DMS 273 (cell line): ENCODE measurements around the gene PTRHD1.

ENCODE experiments used
- DNase-seq: peaks from one replicate; lab custom pipeline; 2025; ENCODE audit not compliant: unreplicated experiment; lab: John Stamatoyannopoulos, UW

The PTRHD1 gene

GRCh38 chr2:24830786-24831185 lies 37.6 kb upstream of the PTRHD1 start:
- no peak for DNase-seq

- DNase-seq: peak; percentile 22
Measured at GRCh38 chr2:24830351-24830750, 37.2 kb upstream of the PTRHD1 start.

- DNase-seq: no peak
Measured at GRCh38 chr2:24828238-24828996, 35.2 kb upstream of the PTRHD1 start.

- peak; percentile 92 for DNase-seq
Measured at GRCh38 chr2:24827321-24828237, 34.4 kb upstream of the PTRHD1 start.

GRCh38 chr2:24826773-24827145 lies 33.6 kb upstream of the PTRHD1 start:
- DNase-seq: no peak

DNA sequence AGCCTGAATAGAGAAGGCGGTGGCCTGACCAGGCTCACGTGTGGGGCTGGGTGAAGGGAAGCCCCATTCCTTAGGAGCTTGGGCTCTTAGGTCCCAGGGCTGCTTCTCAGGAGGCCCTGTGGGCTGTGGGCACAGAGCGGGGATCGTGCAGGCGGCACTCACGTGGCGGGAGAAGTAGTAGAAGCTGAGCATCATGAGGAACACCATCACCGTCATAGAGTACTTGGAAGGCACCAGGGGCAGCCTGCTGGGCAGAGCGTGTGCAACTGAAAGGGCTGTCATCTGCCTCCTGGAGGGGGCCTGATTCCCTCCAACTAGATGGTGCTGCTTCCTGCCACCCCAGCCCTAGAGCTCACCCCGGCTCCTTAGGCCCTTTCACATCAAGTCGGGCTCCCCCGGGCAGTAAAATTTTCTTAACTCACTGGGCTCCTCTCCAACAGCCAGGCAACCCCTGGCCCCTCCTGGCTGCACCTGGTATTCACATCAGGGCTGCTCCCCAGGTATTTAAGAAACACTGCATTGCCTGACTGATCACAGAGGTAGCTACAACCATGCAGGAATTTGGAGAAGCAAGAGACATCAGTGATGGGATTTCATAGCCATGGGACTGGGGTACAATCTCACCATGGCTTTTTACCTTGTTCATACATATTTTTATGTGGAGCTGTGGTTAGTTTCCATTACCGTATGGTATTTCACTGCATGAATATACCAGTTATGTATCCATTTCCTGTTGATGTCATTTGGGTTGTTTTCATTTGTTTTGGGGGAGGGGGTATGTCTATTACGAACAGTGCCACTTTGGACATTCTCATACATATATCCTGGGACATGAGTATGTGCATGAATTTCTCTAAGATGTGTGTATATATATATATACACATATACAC lies 32.9 kb upstream of the PTRHD1 start:
- no peak for DNase-seq

- peak; percentile 31 for DNase-seq
Measured at GRCh38 chr2:24824966-24825882, 32.0 kb upstream of the PTRHD1 start.

DNA sequence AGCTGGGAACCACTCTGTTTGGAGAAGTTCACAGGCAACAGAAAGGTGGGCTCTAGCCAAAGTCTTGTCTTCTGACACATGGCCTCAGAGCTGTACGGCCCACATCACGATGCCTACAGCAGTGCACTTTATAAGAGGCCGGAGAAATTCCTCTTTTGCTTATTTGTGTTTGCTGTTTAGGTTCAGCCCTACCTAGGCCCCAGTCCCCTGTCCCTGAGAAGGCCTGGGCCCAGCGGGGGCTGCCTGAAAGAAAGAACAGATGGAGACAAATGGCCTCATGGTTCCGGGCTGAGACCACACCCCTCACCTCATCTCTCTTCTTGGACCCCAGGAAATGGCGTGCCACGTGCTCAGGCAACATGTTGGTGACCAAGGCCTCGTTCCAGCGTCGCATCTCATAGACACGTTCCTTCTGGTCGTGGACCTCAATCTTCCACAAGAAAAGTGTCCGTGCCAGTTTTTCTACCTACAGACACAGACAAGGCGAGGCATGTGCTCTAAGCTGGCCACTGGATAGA lies 30.9 kb upstream of the PTRHD1 start:
- DNase-seq: no peak

- DNase-seq: no peak
Measured at GRCh38 chr2:24822049-24822706, 29.0 kb upstream of the PTRHD1 start.

GRCh38 chr2:24821433-24821891 lies 28.3 kb upstream of the PTRHD1 start:
- DNase-seq: no peak

GRCh38 chr2:24820598-24821432 lies 27.6 kb upstream of the PTRHD1 start:
- no peak for DNase-seq

- DNase-seq: no peak
Measured at GRCh38 chr2:24820175-24820513, 27.0 kb upstream of the PTRHD1 start.

DNA sequence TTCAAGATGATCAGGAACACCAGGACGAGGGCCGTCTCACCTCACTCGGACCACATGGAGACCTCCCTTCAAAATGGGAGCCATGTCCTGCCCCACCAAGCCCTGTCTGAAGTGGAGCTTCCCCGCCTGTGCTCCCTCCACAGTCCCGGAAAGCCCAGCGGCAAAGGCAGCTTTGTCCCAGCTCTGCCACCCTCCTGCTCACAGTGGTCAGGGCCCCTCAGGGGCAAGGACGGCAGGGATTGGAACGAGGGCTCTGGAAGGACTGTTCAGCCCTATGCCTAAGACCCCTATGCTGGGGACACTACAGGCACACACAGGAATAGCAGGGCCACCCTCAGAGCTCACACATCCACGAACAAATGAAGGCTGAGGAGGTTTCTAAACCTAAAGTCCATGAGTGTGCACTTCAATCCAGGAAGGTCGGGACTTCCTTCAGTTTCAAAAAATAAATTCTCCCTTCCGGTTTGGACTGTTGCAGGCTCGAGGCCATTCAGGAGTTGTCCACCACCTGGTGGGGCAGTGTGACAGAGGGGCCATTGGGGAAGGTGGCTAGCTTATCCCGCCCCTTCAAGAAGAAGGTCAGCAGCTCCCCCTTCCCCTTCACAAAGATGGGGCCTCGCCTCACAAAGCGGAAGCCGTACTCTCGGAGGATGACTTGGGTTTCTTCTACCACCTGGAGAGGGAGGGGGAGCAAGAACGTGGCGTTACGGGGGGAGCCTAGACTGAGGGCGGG lies 26.4 kb upstream of the PTRHD1 start:
- DNase-seq: no peak

GRCh38 chr2:24818721-24819167 lies 25.6 kb upstream of the PTRHD1 start:
- no peak for DNase-seq

DNA sequence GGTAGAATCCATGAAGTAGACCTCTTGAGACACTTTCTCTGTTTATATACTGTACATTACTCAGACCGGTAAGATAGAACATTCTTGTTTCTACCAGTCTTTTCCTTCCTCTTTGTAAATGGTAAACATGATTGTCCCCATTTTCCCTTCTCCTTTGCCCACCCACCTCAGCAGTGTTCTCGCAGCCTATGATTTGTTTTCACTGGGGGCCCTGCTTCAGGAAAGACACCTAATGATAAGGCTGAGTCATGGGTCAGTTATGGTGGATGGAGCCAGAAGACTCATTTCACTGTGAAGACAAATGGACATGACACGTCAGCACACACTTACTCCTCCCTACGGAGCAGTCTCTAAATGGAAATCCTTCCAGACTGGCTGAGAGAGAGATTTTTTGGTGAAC lies 23.7 kb upstream of the PTRHD1 start:
- DNase-seq: no peak

DNA sequence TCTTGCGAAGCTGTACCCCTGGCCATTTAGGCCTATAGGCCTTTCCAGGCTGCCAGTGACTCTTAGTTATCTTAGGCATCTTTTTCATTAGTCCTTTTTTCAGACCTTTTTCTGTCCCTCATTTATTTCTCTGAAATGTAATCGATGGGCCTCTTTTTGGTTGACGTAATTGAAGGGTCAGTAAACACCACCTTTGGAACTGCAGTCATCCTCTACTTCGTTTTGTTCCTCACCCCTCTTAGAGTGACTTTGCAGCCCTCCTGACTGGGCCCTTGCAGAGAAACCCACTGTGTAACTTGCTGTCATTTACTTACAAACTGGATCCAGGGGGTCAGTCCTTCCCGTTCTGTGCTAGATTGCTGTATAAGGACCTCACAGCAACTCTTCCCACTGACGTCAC lies 23.2 kb upstream of the PTRHD1 start:
- DNase-seq: no peak

DNA sequence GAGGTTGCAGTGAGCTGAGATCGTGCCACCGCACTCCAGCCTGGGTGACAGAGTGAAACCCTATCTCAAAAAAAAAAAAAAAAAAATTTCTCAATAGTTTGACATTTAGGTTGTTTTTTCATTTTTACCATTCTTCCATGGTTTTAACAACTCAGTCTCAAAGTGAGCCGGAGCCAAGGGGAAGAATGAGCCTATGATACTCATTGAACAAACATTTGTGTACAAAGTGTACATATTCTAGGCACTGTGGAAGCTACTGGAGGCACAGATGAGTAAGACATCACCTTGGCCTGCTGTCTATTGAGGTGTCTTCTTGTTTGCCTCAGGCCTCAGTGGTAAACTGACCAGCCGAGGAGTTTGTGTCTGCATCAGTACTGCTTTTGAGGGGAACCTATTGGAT lies 22.0 kb upstream of the PTRHD1 start:
- no peak for DNase-seq

DNA sequence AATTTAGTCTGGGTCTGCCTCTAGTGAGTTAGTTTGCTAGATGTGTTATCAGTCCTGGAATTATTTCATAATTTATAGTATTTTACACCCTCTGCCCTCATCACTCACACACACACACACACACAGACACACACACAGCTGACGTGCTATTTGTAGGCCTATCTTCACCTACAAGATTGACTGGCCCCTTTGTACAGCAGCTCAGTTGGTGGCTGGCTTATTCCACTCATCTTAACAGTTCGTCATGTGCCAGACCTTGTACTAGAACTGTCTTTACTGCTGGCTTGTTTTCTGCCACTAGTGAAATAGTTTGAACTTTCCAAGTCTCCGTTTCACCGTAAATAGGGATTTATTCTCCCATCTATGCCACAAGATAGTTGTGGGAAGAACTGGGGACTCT lies 21.3 kb upstream of the PTRHD1 start:
- DNase-seq: no peak
